Activated B cell treated with CpG ODN at 0.5 μM for 24 hours (primary cell): Measurements from ENCODE around the gene WHAMM. TPM values are rescaled to one million over a fixed set of nuclear protein-coding genes. Genes with fewer than 3 reads are reported as not detected.

Experiments used
- ATAC-seq: fragments of 200-7000 bp; cut with Tn5 transposase; one replicate; pipeline ENCODE4 v1.10.0; 2021; ENCODE audit warnings: low read depth, mild to moderate bottlenecking, moderate library complexity
- CTCF ChIA-PET: fragments of 350-600 bp; sonication (Branson Sonifier 250); formaldehyde crosslinking; loops from one replicate; lab custom pipeline; 2021; ENCODE audit warnings: antibody characterized with exemption; lab: Charles Lee
- POLR2A ChIA-PET: fragments of 350-600 bp; sonication (Branson Sonifier 250); formaldehyde crosslinking; loops from one replicate; lab custom pipeline; 2021; ENCODE audit warnings: antibody characterized with exemption; lab: Charles Lee
- DNase-seq: peaks from one replicate; pipeline ENCODE4 v3.0.0; 2022
- H3K27ac Mint-ChIP-seq: one replicate; pipeline ENCODE4 v1.8.0; 2020; ENCODE audit warnings: mixed read lengths
- H3K27me3 Mint-ChIP-seq: one replicate; pipeline ENCODE4 v1.8.0; 2021; ENCODE audit warnings: mixed read lengths
- H3K36me3 Mint-ChIP-seq: one replicate; pipeline ENCODE4 v1.8.0; 2021; ENCODE audit warnings: low read depth, mixed read lengths
- H3K4me1 Mint-ChIP-seq: one replicate; pipeline ENCODE4 v1.8.0; 2021; ENCODE audit warnings: mixed read lengths
- H3K4me3 Mint-ChIP-seq: one replicate; pipeline ENCODE4 v1.8.0; 2020; ENCODE audit warnings: mild to moderate bottlenecking, mixed read lengths
- H3K9me3 Mint-ChIP-seq: one replicate; pipeline ENCODE4 v1.8.0; 2020; ENCODE audit warnings: mixed read lengths
- intact Hi-C: fragments of 100-400 bp; cut with micrococcal nuclease; formaldehyde crosslinking; loops from one replicate; pipeline ENCODE4 v1.15.1; 2024
- total RNA-seq: library from RNA; stranded (reverse); gene quantifications from 2 replicates; pipeline ENCODE4 v1.2.3, GENCODE V29; 2022
- TF ChIP-seq, protein P1 (sequence below): fragments of 200-600 bp; IDR thresholded peaks from one replicate; pipeline ENCODE4 v1.8.0; 2022; ENCODE audit warnings: antibody characterized with exemption, mild to moderate bottlenecking

The WHAMM gene
- total RNA-seq, 1 donor from 2014 or later = 18.7 TPM

DNA sequence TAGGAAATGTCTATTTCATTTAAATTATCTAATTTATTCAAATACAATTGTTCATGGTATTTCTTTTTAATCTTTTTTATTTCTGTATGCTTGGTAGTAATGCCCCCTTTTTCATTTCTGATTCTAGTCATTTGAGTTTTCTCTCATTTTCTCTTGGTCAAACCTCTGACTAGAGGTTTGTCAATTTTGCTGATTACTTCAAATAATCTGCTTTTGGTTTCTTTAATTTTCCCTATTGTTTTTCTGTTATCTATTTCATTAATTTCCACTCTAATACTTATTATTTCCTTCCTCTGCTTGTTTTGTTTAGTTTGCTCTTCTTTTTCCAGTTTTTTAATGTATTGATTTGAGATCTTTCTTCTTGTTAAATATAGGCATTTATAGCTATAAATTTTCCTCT lies 15.7 kb upstream of the WHAMM start:
- ATAC-seq (no peak), DNase-seq (no peak)
- H3K27me3 Mint-ChIP-seq = no peaks in the 10 kb centered on the region
- H3K4me1 Mint-ChIP-seq = no peaks in the 10 kb centered on the region
- intact Hi-C loops = no loop called here
- no peaks in the 10 kb centered on the region for H3K36me3 Mint-ChIP-seq
- H3K4me3 Mint-ChIP-seq = no peak overlapping the region
- ChIA-PET CTCF (no interaction called here), POLR2A (no interaction called here)
- no peak overlapping the region for H3K27ac Mint-ChIP-seq
- TF ChIP-seq, protein P1, sequence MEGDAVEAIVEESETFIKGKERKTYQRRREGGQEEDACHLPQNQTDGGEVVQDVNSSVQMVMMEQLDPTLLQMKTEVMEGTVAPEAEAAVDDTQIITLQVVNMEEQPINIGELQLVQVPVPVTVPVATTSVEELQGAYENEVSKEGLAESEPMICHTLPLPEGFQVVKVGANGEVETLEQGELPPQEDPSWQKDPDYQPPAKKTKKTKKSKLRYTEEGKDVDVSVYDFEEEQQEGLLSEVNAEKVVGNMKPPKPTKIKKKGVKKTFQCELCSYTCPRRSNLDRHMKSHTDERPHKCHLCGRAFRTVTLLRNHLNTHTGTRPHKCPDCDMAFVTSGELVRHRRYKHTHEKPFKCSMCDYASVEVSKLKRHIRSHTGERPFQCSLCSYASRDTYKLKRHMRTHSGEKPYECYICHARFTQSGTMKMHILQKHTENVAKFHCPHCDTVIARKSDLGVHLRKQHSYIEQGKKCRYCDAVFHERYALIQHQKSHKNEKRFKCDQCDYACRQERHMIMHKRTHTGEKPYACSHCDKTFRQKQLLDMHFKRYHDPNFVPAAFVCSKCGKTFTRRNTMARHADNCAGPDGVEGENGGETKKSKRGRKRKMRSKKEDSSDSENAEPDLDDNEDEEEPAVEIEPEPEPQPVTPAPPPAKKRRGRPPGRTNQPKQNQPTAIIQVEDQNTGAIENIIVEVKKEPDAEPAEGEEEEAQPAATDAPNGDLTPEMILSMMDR = no peak
- peaks cover 17% of the 10 kb centered on the region for H3K9me3 Mint-ChIP-seq

DNA sequence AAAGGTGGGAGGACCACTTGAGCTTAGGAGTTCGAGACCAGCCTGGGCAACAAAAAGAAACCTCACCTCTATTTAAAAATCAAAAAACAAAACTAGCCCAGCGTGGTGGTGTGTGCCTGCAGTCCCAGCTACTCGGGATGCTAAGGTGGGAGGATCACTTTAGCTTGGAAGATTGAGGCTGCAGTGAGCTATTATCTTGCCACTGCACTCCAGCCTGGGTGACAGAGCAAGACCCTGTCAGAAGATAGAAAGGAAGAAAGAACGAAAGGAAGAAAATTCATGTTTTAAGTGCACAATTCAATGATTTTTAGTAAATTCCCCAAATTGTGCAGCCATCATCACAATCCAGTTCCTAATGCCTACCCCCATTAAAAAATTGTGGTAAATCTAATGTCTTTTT lies 11.3 kb upstream of the WHAMM start:
- no peak overlapping the region for H3K4me3 Mint-ChIP-seq
- no peak for DNase-seq
- POLR2A ChIA-PET = no interaction called here
- H3K27me3 Mint-ChIP-seq = peaks cover 7% of the 10 kb centered on the region
- peaks cover 12% of the 10 kb centered on the region for H3K9me3 Mint-ChIP-seq
- no peak overlapping the region for H3K27ac Mint-ChIP-seq
- intact Hi-C loops = no loop called here
- no peak for ATAC-seq
- H3K4me1 Mint-ChIP-seq = no peaks in the 10 kb centered on the region
- CTCF ChIA-PET = no interaction called here
- no peaks in the 10 kb centered on the region for H3K36me3 Mint-ChIP-seq
- TF ChIP-seq, protein P1 = no peak

DNA sequence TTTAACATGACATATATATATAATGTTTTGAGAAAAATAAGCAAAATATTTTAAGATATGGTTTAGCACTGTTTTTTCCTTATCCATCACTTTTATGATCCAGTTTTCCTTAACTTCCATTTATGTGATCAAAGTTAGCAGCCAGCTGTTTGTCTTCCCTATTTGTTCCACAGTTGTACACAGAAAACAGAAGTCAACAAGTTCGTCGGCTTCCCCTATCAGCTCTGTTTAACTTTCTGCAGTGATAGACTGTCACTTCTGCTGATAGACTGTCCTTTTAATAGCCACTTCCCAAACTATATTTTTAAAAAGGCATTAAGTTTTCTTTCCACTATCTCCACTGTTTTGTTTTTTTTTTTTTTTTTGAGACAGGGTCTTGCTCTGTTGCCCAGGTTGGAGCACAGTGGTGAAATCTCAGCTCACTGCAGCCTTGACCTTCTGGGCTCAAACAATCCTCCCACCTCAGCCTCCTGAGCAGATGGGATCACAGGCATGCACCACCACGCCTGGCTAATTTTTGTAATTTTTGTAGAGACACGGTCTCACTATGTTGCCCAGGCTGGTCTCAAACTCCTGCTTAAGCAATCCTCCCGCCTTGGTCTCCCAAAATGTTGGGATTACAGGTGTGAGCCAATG lies 10.8 kb upstream of the WHAMM start:
- no peak for DNase-seq
- Mint-ChIP-seq H3K36me3 (no peaks in the 10 kb centered on the region), H3K4me1 (no peaks in the 10 kb centered on the region), H3K9me3 (peaks cover 9% of the 10 kb centered on the region), H3K27ac (no peak overlapping the region), H3K4me3 (no peak overlapping the region), H3K27me3 (peaks cover 7% of the 10 kb centered on the region)
- intact Hi-C loops = no loop called here
- TF ChIP-seq, protein P1 = no peak
- ChIA-PET CTCF (no interaction called here), POLR2A (no interaction called here)
- no peak for ATAC-seq

DNA sequence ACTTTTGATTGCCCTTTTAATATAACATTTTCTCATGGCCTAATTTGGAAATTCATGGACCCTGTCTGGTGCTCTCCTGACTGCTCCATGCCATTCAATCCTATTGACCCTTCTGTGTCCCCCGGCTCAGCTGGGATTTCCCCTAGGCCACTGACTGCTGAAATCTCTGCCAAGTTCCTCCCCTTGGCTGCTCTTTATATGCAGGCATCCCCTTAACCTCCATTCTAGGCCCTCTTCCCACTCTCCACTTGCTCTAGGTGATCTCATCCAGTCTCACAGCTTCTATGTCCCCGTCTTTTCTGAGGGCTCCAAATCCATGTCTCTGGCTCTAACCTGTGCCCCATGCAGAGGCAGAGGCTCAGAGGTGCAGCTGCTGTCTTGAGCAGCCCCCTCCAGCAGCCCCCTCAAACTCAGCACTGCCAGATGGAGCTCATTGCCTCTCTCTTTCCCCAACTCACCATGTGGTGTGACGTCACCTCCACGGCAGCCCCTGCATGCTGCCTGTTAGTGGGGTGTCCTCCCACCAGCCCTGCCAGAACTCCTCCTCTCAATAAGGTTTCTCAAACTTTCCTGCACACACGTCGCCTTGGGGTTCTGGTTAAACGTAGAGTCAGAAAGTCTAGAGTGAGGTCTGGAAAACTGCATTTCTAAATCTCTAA lies 10.1 kb upstream of the WHAMM start:
- DNase-seq (no peak), ATAC-seq (no peak)
- TF ChIP-seq, protein P1 = no peak
- ChIA-PET CTCF (no interaction called here), POLR2A (no interaction called here)
- H3K4me3 Mint-ChIP-seq = no peak overlapping the region
- H3K4me1 Mint-ChIP-seq = peaks cover 2% of the 10 kb centered on the region
- H3K27ac Mint-ChIP-seq = no peak overlapping the region
- peaks cover 3% of the 10 kb centered on the region for H3K9me3 Mint-ChIP-seq
- intact Hi-C loops = no loop called here
- no peaks in the 10 kb centered on the region for H3K36me3 Mint-ChIP-seq
- H3K27me3 Mint-ChIP-seq = peaks cover 7% of the 10 kb centered on the region

DNA sequence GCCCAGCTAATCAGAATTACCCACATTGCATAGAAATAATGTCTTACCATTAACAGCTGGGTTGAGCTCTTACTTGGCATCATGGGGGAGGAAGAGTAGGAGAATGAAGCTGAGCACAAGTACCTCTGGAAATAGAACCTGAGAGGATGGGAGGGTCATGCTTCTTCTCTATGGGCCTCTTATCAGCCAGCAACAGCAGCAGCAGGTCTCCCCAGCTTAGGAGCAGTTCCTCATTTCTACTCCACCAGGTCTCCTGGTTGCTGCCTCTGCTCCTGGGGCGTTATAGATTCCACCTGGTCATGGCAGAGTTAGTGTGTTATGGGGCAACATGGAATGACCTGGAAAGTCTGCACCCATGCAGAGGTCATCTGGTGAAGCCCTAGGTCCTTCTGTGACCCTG lies 6.9 kb upstream of the WHAMM start:
- ChIA-PET POLR2A (no interaction called here), CTCF (interaction anchor here (1.2 kb wide), 1 partner anchor 271 kb away, joined by 3 read pairs; no protein-coding TSS in a partner anchor)
- Mint-ChIP-seq H3K36me3 (no peaks in the 10 kb centered on the region), H3K27ac (no peak overlapping the region), H3K4me1 (peaks cover 30% of the 10 kb centered on the region), H3K27me3 (peaks cover 7% of the 10 kb centered on the region), H3K9me3 (no peaks in the 10 kb centered on the region), H3K4me3 (no peak overlapping the region)
- DNase-seq (no peak), ATAC-seq (no peak)
- intact Hi-C loops = no loop called here
- TF ChIP-seq, protein P1 = no peak
